GM12891 (cell line): ENCODE results near the gene VSIG10L2.

Experiments used
- DNase-seq: peaks from one replicate; pipeline ENCODE4 v3.0.0; 2011; ENCODE audit warnings: low spot score; ENCODE audit not compliant: insufficient read length
- FAIRE-seq: peaks from 2 replicates; lab custom pipeline; 2011; peaks lifted over from hg19 to GRCh38; lab: Jason Lieb, UNC
- PAX5 ChIP-seq: IDR thresholded peaks from 2 replicates; pipeline ENCODE4 v1.6.1; 2011; ENCODE audit warnings: low read length, moderate library complexity, mild to moderate bottlenecking; ENCODE audit not compliant: insufficient read depth, severe bottlenecking
- POLR2A ChIP-seq: IDR thresholded peaks from 2 replicates; pipeline ENCODE4 v1.6.1; 2011; ENCODE audit warnings: low read depth, low read length, control low read depth
- POLR2AphosphoS5 ChIP-seq: IDR thresholded peaks from 2 replicates; pipeline ENCODE4 v1.6.1; 2011; ENCODE audit warnings: low read depth, low read length, control low read depth
- POU2F2 ChIP-seq: IDR thresholded peaks from 2 replicates; pipeline ENCODE4 v1.6.1; 2011; ENCODE audit warnings: low read depth, mild to moderate bottlenecking, control low read depth, low read length, moderate library complexity
- SPI1 ChIP-seq: IDR thresholded peaks from 2 replicates; pipeline ENCODE4 v1.6.1; 2011; ENCODE audit warnings: low read depth, low read length, control low read depth
- TAF1 ChIP-seq: IDR thresholded peaks from 2 replicates; pipeline ENCODE4 v1.6.1; 2011; ENCODE audit warnings: low read depth, low read length, control low read depth

Gene VSIG10L2

GRCh38 chr11:125994509-125994908 is 48.7 kb downstream of the VSIG10L2 start:
- FAIRE-seq (no peak), DNase-seq (no peak)
- TF ChIP-seq TAF1, result no peak
- TF ChIP-seq POLR2AphosphoS5, result no peak
- no peak for TF ChIP-seq SPI1
- TF ChIP-seq PAX5, result no peak
- no peak for TF ChIP-seq POU2F2
- TF ChIP-seq POLR2A, result no peak

DNA sequence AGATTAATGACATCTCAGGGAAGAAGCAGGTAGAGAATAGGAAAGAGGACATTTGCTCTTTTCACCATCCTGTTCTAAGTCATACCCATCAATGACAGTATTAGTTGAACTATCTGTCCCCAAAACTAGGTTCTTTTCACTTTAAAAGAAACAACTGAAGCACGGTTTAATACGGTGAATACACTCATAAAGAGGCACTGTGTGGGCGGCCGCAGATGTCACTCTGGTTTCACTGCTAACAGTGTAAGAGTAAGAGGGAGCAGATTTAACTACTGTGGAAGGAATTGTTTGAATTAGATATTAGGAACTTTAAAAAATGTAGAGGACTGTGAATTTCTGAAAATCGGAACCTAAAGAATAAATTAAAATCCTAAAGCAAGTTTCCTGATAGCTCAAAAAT is 49.5 kb downstream of the VSIG10L2 start:
- TF ChIP-seq TAF1, result no peak
- TF ChIP-seq POLR2A, result no peak
- no peak for DNase-seq
- peak; percentile 62 for FAIRE-seq

DNA sequence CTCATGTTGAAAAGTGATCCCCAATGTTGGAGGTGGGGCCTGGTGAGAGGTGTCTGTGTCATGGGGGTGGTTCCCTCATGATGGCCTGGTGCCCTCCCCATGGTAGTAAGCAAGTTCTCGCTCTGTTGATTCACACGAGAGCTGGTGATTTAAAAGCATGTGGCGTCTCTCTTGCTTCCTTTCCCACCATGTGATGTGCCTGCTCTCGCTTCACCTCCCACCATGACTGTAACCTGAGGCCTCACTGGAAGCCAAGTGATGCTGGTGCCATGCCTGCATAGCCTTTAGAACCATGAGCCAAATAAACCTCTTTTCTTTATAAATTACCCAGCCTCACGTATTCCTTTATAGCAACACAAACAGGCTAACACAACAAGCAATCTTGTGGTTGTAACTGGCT is 52.4 kb downstream of the VSIG10L2 start:
- TF ChIP-seq PAX5 (no peak), TAF1 (no peak), POU2F2 (no peak), SPI1 (no peak), POLR2AphosphoS5 (no peak), POLR2A (no peak)
- FAIRE-seq, result no peak
- no peak for DNase-seq

GRCh38 chr11:125999234-125999880 is 53.5 kb downstream of the VSIG10L2 start:
- DNase-seq (no peak), FAIRE-seq (no peak)
- TF ChIP-seq POLR2AphosphoS5 (no peak), PAX5 (no peak), POLR2A (no peak), SPI1 (no peak)

DNA sequence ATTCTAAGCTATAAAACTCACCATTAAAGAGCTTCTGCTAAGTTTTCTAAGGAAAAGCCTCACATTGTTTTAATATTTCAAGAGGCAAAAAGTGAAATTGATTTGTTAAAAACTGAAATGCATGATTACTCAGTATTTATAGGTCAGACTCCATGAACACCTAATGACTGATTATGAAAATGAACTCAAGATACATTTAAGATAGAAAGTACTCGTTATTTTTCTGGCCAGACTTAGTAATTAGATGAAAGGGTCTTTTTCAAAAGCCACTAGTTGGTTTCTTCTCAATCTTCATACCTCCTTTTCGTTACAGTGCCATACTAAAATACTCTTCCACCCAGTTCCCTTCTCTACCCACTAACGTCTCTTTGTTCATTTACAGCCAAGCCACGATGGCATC is 56.3 kb downstream of the VSIG10L2 start:
- no peak for TF ChIP-seq POLR2A
- FAIRE-seq, result no peak
- no peak for DNase-seq
